Measurements from ENCODE around the gene PRELP.
"Not testable (repeated sequence)": the region's sequence is repeated elsewhere in the genome, so short reads cannot be mapped to it uniquely, and the experiment has no call there.

The PRELP gene

GRCh38 chr1:203447151-203447550 lies 28.5 kb upstream of the PRELP start:
- H3K4me1 ChIP-seq (ENCODE audit: control insufficient read depth, insufficient read depth, low read length): no peaks in the 10 kb centered on the region
- no peaks in the 10 kb centered on the region for H3K36me3 ChIP-seq (ENCODE audit: control insufficient read depth in 2 of 2, insufficient read depth in 1 of 2, low read length in 2 of 2)
- no peaks in the 10 kb centered on the region for H3K9me3 ChIP-seq (ENCODE audit: control insufficient read depth, insufficient read depth, low read depth, low read length)
- POLR2A ChIA-PET: no interaction called here
- no peak overlapping the region for H3K27ac ChIP-seq (ENCODE audit: extremely low read depth, low read depth, low read length)
- CTCF ChIA-PET: interaction anchor here (0.8 to 1.5 kb wide), 5 partner anchors 10 to 408 kb away, joined by 3 to 8 read pairs (median 5); no protein-coding TSS in a partner anchor
- no peak for TF ChIP-seq ZNF214 (tag by site-specific recombination; IDR thresholded peaks at IDR 0.05; ENCODE audit: borderline replicate concordance)
- no peak for TF ChIP-seq TSHZ1 (tag by site-specific recombination; IDR thresholded peaks at IDR 0.05; ENCODE audit: borderline replicate concordance)
- TF ChIP-seq INSM2 (tag by site-specific recombination; IDR thresholded peaks at IDR 0.05): no peak
- TF ChIP-seq, protein P1, sequence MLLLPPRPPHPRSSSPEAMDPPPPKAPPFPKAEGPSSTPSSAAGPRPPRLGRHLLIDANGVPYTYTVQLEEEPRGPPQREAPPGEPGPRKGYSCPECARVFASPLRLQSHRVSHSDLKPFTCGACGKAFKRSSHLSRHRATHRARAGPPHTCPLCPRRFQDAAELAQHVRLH (tag by site-specific recombination; IDR thresholded peaks at IDR 0.05): no peak
- no peak for TF ChIP-seq ZNF660 (tag by site-specific recombination; IDR thresholded peaks at IDR 0.05)
- TF ChIP-seq ZNF747 (tag by site-specific recombination; IDR thresholded peaks at IDR 0.05): no peak
- no peak for TF ChIP-seq CTCF (tag by site-specific recombination; IDR thresholded peaks at IDR 0.05)
- TF ChIP-seq ZNF112 (tag by site-specific recombination; IDR thresholded peaks at IDR 0.05): no peak
- TF ChIP-seq ZNF274 (IDR thresholded peaks at IDR 0.05; ENCODE audit: low read length): no peak
- TF ChIP-seq ZNF274 (tag by site-specific recombination; IDR thresholded peaks at IDR 0.05; ENCODE audit: borderline replicate concordance): no peak
- no peak overlapping the region for H3K4me3 ChIP-seq (ENCODE audit: low read depth, low read length)

GRCh38 chr1:203447598-203447997 lies 28.0 kb upstream of the PRELP start:
- H3K4me3 ChIP-seq (ENCODE audit: low read depth, low read length); H3K36me3 ChIP-seq (ENCODE audit: control insufficient read depth in 2 of 2, insufficient read depth in 1 of 2, low read length in 2 of 2); H3K4me1 ChIP-seq (ENCODE audit: control insufficient read depth, insufficient read depth, low read length); POLR2A ChIA-PET; H3K27ac ChIP-seq (ENCODE audit: extremely low read depth, low read depth, low read length); H3K9me3 ChIP-seq (ENCODE audit: control insufficient read depth, insufficient read depth, low read depth, low read length): not testable (repeated sequence)
- CTCF ChIA-PET: interaction anchor here (0.6 to 1.5 kb wide), 6 partner anchors 10 to 408 kb away, joined by 3 to 8 read pairs (median 5); no protein-coding TSS in a partner anchor

- Histone ChIP-seq H3K4me3 (ENCODE audit: low read depth, low read length) (no peak overlapping the region), H3K4me1 (ENCODE audit: control insufficient read depth, insufficient read depth, low read length) (no peaks in the 10 kb centered on the region), H3K36me3 (ENCODE audit: control insufficient read depth in 2 of 2, insufficient read depth in 1 of 2, low read length in 2 of 2) (no peaks in the 10 kb centered on the region), H3K27ac (ENCODE audit: extremely low read depth, low read depth, low read length) (no peak overlapping the region), H3K9me3 (ENCODE audit: control insufficient read depth, insufficient read depth, low read depth, low read length) (no peaks in the 10 kb centered on the region)
- ChIA-PET CTCF (interaction anchor here (0.6 kb wide), 1 partner anchor 42 kb away, joined by 5 read pairs; no protein-coding TSS in a partner anchor), POLR2A (no interaction called here)
- TF ChIP-seq ZNF341 (tag by site-specific recombination; IDR thresholded peaks at IDR 0.05; ENCODE audit: low read depth) (peak; percentile 88), ZIC2 (tag by site-specific recombination; IDR thresholded peaks at IDR 0.05) (peak; percentile 91), TCF7L2 (IDR thresholded peaks at IDR 0.05; ENCODE audit: borderline replicate concordance, low read depth, low read length) (peak; percentile 69; the same call in 1 of the 2 replicates), MZF1 (tag by site-specific recombination; IDR thresholded peaks at IDR 0.05; ENCODE audit: borderline replicate concordance) (no peak)
These were observed 27.0 kb upstream of the PRELP start for GRCh38 chr1:203448521-203449061.
